Activated T-cell treated with anti-CD3 and anti-CD28 coated beads for 48 hours (primary cell): Measurements from ENCODE around the gene RAB11FIP4.

ENCODE experiments used
- DNase-seq: peaks from one replicate; pipeline ENCODE4 v3.0.0-alpha.2; 2020; ENCODE audit warnings: low read depth

Gene RAB11FIP4

DNA sequence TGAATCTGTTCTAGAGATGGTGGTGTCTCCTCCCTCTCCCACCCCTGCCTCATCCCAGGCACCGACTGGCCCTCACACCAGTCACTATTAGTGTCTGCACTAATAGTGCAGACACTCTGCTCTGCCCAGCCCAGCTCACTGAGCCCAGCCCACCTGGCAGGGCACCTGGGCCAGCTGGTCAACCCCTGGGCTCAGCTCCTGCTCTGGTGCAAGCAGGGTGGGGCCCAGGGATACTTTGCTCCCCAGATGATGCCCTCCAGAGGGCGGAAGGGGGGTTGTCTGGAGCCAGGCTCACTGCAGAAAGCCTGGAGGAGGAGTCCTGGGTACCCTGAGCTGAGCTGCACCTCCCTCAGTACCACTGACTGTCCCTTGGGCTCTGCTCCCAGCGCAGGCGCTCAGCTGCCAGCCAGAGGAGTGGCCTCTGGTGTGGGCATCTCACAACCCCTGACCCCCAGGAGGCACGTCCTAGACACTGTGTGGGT is 14.5 kb downstream of the RAB11FIP4 start:
- no peak for DNase-seq

DNA sequence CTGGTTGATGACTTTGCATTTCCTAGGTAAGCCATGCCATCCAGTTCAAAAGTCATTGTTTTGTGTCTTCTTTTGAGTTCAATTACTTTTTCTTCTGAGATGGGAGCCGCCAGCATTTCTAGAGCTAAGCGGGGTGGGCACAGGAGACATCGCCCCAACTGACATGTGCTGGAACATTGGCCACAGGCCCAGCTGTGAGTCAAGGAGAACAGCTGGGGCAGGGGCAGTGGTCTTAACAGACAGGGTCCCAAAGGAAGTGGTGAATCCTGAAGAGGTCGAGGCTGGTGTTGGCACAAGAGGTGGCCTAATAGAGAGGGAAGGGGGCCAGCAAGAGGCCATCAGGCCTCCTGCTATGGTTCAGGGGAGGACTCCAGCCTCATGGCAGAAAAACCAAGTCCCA is 17.1 kb downstream of the RAB11FIP4 start:
- DNase-seq, result no peak

DNA sequence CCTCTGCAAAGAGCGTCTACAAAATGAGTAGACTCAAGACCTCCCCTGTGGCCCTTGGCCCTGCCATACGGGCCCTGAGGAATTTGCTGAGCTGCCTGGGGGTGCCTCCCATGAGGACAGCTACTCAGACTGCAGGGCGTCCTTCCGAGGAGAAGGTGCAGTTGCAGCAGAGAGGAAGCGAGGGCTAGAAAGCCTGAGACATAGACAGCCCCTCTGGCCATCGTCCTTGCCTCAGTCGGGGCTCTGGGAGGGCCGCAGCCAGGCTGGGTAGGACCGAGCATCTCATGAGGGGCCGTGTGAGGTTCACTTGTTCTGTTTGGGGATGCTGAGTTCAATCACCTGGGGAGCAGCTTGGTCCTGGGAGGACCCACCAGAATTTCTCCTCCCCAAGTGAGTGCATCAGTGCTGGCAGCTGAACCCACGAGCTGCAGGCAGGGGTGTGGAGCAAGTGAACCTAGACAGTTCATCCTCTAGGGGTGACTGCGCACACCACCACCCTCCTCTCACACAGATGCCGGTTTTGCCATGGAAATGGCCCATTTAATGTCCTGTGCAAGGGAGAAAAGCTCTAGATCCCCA is 20.3 kb downstream of the RAB11FIP4 start:
- DNase-seq, result no peak

DNA sequence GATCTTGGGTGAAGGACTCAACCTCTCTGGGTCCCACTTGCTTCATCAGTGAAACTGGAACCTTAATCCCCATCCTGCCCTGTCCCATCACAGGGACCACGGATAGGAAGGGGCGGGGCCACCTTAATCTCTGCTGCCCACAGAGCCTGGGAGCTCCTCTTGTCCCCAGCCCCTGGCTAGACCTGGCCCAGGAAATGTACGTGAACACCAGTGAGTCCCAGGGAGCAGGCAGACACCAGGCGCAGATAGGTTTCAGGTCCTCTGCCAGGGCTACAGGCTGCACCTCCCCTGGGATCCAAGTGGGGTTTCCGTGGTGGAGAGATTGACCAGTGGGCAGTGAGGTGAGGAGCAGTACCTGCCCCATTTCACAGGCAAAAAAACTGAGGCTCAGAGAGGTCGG is 21.0 kb downstream of the RAB11FIP4 start:
- no peak for DNase-seq

DNA sequence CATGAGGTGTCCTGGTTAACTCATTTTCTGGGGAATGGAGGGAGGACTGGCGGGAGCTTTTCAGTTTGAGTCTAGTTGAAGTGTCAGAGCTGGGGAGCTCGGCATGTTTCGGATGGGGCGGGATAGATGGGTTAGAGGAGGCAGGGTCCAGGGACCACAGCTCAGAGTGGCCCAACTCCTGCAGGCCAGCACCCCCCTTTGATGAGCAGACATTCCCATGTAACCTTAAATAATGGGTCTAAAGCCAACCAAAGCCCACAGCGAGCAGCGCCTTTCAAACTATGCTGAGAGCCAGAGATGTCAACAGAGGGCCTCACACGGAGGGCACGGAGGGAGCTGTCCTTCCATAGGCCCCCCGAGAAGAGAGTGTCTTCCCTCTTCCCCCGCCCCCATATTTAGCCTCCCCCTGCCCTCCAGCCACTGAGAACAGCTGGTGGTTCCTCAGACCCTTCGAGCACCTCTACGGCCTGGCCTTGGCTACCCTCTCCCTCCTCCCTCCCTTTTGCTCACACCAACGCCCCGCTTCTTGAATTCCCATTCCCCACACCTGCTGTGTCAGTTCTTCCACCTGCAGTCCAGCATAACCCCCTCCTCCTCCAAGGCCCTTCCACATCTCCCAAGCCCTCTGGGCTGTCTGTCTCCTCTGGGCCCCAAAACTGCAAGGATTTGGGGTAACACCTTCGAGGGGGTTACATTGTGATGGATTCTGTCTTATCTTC is 21.8 kb downstream of the RAB11FIP4 start:
- DNase-seq, result no peak

DNA sequence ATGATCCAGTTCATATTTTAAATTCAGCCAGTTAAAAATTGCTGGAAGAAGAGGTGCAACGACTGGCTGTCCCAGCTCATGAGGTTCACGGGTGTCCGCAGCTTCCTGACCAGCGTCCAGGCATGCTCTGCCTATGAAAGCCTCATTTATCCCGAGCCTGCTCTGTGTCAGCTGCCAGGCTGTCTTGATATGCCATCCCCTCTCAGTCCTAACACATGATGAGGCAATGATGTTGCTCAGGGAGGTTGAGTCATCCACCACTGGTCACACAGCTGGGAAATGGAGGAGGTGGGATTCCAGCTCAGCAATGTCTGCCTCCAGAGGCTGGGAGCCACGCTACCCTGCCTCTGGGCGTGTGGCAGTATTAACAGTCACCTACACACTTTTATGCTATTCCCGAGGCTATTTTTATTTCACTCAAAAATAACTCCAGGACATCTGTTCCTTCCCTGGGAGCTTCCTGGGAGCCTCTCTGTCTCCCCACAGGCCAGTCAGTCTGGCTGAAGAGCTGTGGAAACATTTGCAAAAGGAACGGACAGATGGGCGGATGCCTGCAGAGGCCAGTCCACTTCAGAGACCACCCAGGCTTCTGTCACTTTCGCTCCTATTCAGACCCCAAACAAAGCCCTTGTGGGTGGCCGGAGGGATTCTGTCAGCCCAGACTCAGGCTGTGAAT is 22.5 kb downstream of the RAB11FIP4 start:
- DNase-seq, result no peak

DNA sequence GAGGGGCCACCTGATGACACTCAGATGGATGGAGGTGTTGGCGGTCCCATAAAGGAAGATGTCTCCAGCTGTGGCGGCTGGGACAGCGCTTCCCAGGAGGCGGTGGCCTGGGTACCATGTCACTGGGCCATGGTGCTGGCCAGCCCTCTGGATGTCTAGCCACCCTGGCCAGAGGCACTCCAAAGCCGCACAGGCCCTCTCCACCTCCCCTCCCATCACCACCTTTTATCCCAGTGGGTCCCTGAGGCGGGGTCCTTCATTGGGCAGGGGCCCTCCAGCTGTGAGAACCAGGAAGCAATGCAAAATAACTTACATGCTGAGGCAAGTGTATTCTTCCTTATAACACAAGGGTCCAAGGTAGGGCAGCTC is 23.1 kb downstream of the RAB11FIP4 start:
- no peak for DNase-seq

DNA sequence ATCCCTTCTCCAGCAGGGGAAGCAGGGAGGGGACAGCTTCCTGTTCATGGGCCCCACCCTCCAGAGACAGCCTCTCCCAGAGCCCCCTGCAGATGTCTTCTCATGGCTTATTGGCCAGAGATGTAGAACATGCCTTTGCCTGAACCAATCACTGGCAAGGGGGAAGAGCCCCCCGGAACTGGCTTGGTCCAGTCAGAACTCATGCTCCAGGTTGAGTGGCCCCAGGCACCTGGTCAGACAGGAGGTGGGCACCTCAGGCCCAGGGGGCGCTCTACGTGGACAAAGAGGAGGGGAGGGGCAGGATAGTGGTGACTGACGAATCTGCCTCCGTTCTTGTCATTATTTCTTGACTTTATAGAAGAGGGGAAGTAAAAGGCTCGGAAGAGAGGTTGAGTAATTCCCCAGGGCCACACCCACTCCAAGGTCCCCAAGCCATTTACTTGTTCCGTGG is 23.6 kb downstream of the RAB11FIP4 start:
- no peak for DNase-seq

DNA sequence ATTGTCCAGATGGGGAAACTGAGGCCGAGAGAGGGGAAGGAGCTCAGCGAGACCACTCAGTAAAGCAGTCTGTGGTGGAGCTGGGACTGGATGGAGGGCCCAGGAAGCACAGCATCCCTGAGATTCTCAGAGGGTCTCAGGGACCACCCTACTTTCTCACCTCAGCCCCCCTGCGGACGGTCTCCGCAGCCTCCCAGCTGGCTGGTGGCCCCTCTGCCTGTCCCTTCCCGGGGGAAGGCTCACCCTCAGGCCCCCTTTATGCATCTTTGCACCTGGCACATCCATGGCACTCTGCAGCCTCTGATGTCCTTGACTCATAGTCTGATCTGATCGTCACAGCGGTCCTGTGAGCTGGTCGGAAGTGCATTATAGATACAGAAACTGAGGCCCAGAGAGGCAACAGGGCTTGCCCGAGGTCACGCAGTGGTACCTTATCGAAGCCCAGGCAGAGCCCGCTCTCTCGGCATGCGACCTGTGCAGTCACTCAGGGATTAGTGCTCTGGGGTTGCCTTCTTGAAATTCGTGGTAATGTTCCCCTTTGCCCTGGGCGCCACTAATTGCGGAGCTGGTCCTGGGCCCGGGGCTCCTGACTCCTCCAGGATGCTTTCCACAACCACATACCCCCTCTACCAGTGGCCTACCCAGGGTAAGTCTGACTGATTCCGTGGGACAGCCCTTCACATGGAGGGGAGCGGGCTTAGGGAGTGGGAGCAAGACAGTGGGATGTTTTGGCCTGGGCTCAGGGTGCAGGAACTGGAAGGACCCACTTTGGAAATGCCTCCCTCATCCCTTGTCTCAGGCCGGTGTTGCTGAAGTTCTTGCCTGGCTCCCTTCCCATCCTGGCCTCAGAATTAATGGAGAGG is 24.4 kb downstream of the RAB11FIP4 start:
- no peak for DNase-seq

DNA sequence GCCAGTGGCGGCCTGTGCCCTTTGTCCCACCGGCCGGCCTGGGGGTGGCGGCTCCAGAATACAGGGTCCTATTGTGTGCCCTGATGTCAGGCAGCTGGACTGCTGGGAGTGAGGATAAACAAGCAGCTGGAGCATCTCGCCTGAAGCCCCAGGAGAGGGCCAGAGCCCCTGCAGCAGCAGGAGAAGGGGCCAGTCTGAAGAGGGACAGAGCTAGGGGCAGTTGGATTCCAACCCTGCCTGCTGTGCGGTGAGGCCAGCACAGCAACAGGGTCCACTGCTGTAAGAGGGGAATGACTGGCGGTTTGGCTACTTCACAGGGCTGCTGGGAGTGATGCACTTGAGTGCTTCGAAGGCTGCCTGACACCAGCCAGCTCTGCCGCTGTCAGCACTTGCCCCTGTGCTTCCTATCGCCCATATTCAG is 25.0 kb downstream of the RAB11FIP4 start:
- DNase-seq, result no peak

DNA sequence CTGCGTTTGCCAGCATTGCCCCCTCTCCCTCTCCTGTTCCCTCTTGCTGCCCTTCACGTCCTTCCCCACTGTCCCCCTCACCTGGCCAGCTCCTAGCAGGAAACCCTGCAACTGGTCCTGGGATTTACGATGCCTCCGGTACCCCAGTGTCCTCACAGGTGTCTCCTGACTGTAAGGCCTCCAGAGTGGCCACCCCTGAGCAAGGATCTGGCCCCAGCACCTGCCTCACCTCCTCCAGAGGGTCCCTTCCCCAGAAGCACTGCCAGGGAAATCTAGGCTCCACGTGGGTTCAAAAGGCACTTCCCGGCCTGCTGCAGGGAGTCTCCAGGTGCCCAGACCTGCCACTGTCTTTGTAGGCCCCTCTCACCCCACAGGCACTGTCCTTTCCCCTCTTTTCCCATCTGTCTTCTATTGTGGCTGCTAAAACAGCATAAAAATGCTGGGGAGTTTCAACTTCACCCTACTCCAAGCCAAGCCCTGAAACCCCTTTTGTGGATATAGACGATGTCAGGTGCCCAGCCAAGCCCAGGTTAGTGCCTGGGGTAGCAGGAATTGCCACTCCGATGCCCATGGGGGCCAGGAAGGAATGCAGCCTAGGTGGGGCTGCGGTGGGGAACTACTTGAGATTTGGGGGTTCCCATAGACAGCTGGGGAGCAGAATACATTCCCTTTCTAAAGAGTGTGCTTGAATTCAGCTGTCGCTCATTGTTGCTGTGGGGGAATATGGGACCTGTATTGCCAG is 25.7 kb downstream of the RAB11FIP4 start:
- DNase-seq, result no peak

DNA sequence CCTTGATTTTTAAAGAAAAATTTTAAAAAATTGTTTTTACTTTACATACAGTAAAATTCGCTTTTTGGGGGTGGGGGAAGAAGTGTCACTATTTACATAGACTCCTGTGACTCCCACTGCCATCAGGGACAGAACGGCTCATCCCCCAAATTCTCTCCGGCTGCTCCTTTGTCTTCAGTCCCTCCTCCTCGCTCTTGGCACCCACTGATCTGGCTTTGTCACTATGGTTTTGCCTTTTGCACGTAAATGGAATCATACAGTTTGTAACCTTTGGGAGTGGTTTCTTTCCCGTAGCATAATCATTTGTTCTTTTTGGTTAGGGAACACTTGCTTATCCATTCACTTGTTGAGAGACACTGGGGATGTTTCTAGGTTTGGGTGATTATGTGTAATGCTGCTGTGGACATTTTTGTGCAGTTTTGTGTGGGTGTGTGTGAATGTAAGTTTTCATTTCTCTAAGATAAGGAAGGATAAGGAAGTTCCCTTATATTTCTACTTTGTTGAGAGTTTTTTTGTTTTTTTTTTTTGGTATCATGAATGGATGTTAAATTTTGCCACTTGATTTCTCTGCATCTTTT is 27.4 kb downstream of the RAB11FIP4 start:
- no peak for DNase-seq

DNA sequence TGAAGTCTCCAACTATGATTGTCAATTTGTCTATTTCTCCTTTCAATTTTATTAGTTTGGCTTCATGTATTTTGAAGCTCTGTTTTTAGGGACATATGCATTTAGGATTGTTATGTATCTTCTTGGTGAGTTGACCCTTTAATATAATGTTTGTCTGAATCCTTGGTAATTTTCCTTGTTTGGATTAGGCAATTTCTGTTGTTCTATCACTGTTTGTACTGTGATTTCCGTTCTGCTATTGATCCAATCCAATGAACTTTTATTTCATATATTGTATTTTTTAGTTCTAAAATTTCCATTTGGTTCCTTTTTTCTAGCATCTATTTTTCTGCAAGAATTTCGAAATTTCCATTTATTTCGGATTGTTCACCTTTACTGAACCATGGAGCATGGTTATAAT is 31.0 kb downstream of the RAB11FIP4 start:
- DNase-seq, result no peak

DNA sequence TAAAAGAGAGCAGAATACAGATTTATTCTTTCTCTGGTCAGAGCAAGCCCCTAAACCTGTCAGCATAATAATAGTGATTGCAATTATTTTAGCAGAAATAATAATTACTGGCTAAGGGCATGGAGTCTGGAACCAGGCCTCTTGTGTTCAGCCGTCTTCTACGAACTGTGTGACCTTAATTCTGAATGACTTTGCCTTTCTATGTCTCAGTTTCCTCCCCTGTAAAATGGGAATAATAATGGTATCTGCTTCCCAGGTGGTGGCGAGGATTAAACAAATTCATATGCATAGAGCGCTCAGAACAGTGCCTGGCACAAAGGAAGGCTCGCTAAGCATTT is 33.4 kb downstream of the RAB11FIP4 start:
- no peak for DNase-seq

DNA sequence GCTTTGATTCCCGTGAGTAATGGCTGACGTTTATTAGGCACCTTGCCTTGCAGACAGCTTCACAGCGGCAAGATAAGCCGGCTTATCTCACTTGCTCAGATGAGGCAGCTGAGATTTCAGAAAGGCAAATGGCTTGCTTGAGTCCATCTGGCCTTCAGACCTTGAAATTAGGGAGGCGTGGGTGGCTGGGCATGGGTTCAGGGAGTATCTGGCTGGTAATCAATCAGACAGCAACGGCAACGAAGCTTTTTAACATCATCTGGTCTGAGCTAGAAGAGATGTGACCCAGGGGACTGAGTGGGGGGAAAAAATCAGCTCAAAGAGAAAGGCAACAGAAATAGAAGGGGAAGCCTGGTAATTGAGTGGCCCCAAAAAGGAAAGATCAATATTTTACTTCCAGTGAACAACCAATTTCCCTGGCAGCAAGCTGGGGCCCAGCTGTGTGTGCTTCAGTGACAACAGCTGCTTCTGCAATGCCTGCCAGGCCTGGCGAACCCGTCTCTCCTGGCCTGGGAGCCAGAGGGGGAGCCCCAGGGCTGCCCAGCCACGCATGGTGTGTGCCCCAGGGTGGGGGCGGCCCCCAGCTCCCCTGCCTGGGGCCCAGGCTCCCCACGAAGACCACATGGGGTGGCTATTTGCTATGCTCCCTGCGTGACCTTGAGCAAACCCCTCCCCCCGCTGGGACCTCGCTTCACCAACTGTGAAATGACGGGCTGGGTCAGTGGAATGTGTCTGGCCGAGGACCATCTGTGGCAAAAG is 34.0 kb downstream of the RAB11FIP4 start:
- no peak for DNase-seq

DNA sequence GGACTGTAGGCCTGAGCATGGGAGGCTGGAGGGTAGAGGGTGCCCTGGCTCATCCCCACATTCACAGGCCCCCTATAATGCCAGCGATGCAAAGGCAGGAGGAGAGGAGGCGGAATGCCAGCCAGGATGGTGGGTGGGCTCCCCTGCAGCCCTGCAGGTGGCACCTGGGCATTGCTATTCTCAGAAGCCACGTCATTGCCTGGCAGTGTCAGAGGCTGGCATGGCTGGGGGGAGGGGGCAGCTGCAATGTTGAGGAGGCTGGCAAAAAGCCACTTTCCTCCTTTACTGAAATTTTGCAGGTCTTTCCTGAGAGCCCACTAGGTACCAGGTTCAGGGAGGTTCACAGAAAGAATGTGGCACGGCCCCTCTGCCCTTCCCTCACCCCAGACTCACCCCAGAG is 36.2 kb downstream of the RAB11FIP4 start:
- no peak for DNase-seq

DNA sequence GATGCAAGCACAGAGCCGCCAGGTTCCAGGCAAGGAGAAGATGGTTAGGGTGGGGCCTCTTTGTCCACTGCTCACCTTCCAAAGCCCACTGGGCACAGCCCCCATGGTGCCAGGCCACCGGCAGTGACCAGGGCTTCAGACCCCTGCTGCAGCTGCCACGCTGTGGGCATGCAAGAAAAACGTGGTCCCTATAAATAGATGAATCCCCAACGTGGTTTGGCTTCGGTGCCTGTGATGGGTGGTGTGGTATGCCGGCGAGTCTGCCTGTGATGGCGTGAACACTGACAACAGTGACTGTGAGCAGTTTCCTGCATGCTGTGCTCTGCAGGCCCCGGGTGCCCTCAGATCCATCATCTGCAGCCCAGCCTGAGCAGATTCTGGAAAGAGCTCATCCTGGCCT is 36.6 kb downstream of the RAB11FIP4 start:
- DNase-seq, result no peak

DNA sequence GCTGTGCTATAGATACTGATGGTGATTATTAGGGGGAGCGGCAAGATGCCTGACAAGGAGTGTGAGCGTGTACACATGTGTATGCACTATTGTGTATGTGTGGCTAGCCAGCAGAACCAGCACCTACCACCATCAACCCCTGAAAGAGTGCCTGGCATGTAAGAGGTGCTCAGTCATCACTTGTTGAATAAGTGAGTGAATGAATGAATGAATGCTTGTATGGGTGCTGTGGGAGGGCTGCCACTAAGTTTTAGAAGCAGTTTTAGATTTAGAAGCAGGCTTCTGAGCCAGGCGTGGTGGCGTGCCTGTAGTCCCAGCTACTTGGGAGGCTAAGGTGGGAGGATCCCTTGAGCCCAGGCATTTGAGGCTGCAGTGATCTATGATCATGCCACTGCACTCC is 37.0 kb downstream of the RAB11FIP4 start:
- no peak for DNase-seq

DNA sequence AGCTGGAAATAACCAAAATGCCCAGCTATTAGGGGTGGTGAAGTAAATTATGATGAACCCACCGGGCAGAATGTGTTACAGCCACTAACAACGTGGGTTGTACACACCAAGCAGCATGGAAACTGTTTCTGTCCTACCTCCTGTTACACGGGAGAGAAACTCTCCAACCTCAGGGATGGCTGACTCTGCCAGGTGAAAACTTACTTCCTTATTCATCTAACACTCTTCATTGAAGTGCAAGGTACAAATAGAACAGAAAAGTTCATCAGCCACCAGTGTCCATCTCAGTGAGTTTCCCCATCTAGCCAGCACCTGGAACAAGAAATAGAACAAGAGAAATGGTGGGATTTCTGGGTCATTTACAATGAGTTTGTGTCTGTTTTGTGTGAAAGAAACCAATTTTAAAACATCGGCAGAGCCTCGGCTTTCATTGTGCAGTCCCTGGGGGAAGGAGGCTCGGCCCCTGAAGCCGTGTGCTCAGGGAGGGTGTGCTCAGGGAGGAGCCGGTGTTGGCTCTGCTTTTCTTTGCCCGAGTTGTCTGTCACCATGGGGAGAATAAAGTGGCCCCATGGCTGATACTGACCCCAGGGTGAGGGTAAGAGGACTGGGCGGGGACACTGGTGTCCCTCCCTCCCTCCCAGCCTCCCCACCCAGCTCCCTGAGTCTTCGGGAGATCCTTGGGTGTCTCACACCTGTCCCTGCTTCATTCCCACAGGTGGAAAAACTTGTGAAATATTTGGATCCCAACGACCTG is 39.8 kb downstream of the RAB11FIP4 start:
- no peak for DNase-seq
